Calu3 (cell line): ENCODE data around the gene AKT3. TPM values are rescaled to one million over a fixed set of nuclear protein-coding genes. Genes with fewer than 3 reads are reported as not detected.
"Not testable (repeated sequence)": the region's sequence is repeated elsewhere in the genome, so short reads cannot be mapped to it uniquely, and the experiment has no call there.

ENCODE experiments used
- BruUV-seq: library from RNA; stranded (reverse); fragments of 400-500 nt; replicated peaks from 2 replicates; lab custom pipeline; 2021; lab: Mats Ljungman, UMichigan
- CTCF ChIA-PET: fragments of 300-600 bp; sonication (Branson Sonifier 250); formaldehyde crosslinking; loops from one replicate; lab custom pipeline; 2022; ENCODE audit warnings: antibody characterized with exemption; lab: Charles Lee
- DNase-seq: peaks from one replicate; pipeline ENCODE4 v3.0.0; 2022
- H3K27ac Mint-ChIP-seq: one replicate; pipeline ENCODE4 v1.8.0; 2022; ENCODE audit warnings: mixed read lengths; ENCODE audit not compliant: unreplicated experiment
- H3K27me3 Mint-ChIP-seq: one replicate; pipeline ENCODE4 v1.8.0; 2022; ENCODE audit warnings: mixed read lengths; ENCODE audit not compliant: unreplicated experiment
- H3K36me3 Mint-ChIP-seq: one replicate; pipeline ENCODE4 v1.8.0; 2022; ENCODE audit warnings: mild to moderate bottlenecking, moderate library complexity, mixed read lengths; ENCODE audit not compliant: insufficient read depth, unreplicated experiment
- H3K4me1 Mint-ChIP-seq: one replicate; pipeline ENCODE4 v1.8.0; 2022; ENCODE audit warnings: mild to moderate bottlenecking, low read depth, mixed read lengths; ENCODE audit not compliant: unreplicated experiment
- H3K4me3 Mint-ChIP-seq: one replicate; pipeline ENCODE4 v1.8.0; 2022; ENCODE audit warnings: mild to moderate bottlenecking, low read depth, moderate library complexity, mixed read lengths; ENCODE audit not compliant: unreplicated experiment
- H3K9me3 Mint-ChIP-seq: one replicate; pipeline ENCODE4 v1.8.0; 2022; ENCODE audit warnings: low read depth, mixed read lengths; ENCODE audit not compliant: unreplicated experiment
- CTCF ChIP-seq: fragments of 200-600 bp; IDR thresholded peaks from one replicate; pipeline ENCODE4 v1.8.0; 2022; ENCODE audit warnings: antibody characterized with exemption; ENCODE audit not compliant: unreplicated experiment
- intact Hi-C: fragments of 100-400 bp; cut with micrococcal nuclease; formaldehyde crosslinking; loops from one replicate; pipeline ENCODE4 v1.10.0; 2022; ENCODE audit not compliant: unreplicated experiment
- total RNA-seq: library from RNA; stranded (reverse); gene quantifications from 2 replicates; pipeline ENCODE4 v1.2.3, GENCODE V29; 2022

The AKT3 gene
- total RNA-seq, 1 experiment from 2014 or later: 81.2 TPM

- CTCF ChIA-PET: interaction anchor here (0.7 kb wide), 1 partner anchor 261 kb away, joined by 3 read pairs; no protein-coding TSS in a partner anchor
- Mint-ChIP-seq H3K9me3 (no peaks in the 10 kb centered on the region), H3K4me1 (no peaks in the 10 kb centered on the region), H3K27ac (no peak overlapping the region), H3K36me3 (no peaks in the 10 kb centered on the region), H3K27me3 (no peaks in the 10 kb centered on the region), H3K4me3 (no peak overlapping the region)
- no peak for TF ChIP-seq CTCF
- no peak for DNase-seq
- intact Hi-C loops: no loop called here
- BruUV-seq: no TSS peak
Measured at GRCh38 chr1:243657793-243658192, 192.2 kb downstream of the AKT3 start.

GRCh38 chr1:243649530-243649929 lies 200.5 kb downstream of the AKT3 start:
- H3K4me3 Mint-ChIP-seq, H3K27me3 Mint-ChIP-seq, DNase-seq, BruUV-seq, H3K36me3 Mint-ChIP-seq, H3K9me3 Mint-ChIP-seq, CTCF ChIA-PET, intact Hi-C loops, H3K27ac Mint-ChIP-seq, H3K4me1 Mint-ChIP-seq: not testable (repeated sequence)

GRCh38 chr1:243646841-243647240 lies 203.2 kb downstream of the AKT3 start:
- Mint-ChIP-seq H3K27me3 (no peaks in the 10 kb centered on the region), H3K4me1 (no peaks in the 10 kb centered on the region), H3K27ac (no peak overlapping the region), H3K4me3 (no peak overlapping the region), H3K9me3 (no peaks in the 10 kb centered on the region), H3K36me3 (peaks cover 6% of the 10 kb centered on the region)
- no TSS peak for BruUV-seq
- CTCF ChIA-PET: no interaction called here
- no peak for TF ChIP-seq CTCF
- no peak for DNase-seq
- intact Hi-C loops: no loop called here

- Mint-ChIP-seq H3K4me3 (no peak overlapping the region), H3K36me3 (peaks cover 6% of the 10 kb centered on the region), H3K9me3 (no peaks in the 10 kb centered on the region), H3K4me1 (no peaks in the 10 kb centered on the region), H3K27me3 (no peaks in the 10 kb centered on the region), H3K27ac (no peak overlapping the region)
- DNase-seq: no peak
- CTCF ChIA-PET: no interaction called here
- no TSS peak for BruUV-seq
- no peak for TF ChIP-seq CTCF
- intact Hi-C loops: no loop called here
Measured at GRCh38 chr1:243645281-243645680, 204.8 kb downstream of the AKT3 start.

GRCh38 chr1:243642936-243643335 lies 207.1 kb downstream of the AKT3 start:
- no peak overlapping the region for H3K27ac Mint-ChIP-seq
- H3K4me3 Mint-ChIP-seq: no peak overlapping the region
- H3K4me1 Mint-ChIP-seq: no peaks in the 10 kb centered on the region
- no peak for DNase-seq
- H3K27me3 Mint-ChIP-seq: no peaks in the 10 kb centered on the region
- BruUV-seq: no TSS peak
- peaks cover 6% of the 10 kb centered on the region for H3K36me3 Mint-ChIP-seq
- CTCF ChIA-PET: no interaction called here
- H3K9me3 Mint-ChIP-seq: no peaks in the 10 kb centered on the region
- intact Hi-C loops: no loop called here
- TF ChIP-seq CTCF: no peak
